Hypothalamus (tissue), 51 donors: Measurements from ENCODE around the gene MVK.

Experiments
- DNase-seq, 51 donors: peaks; one replicate each; lab custom pipeline; 2025; lab: John Stamatoyannopoulos, UW

Gene MVK

GRCh38 chr12:109563291-109564284 is 10.0 kb upstream of the MVK start:
- no peak for DNase-seq

DNA sequence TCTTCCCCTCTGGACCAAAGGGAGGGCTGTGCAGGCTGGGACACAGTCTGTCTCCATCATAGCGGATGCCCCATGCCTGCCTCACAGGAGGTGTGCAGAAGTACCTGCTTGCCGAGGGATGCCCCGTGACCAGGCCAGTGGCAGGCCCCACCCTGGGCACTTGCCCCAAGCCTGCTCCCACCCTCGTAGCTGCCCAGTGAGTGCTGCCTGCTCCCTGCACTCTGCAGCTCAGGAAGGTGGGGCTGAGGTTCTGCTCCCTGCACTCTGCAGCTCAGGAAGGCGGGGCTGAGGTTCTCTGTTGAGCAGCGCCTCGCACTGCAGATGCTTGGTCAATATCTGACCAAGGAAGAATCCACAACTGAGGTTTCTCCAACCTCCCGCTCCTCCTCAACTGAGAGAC is 7.2 kb upstream of the MVK start:
- no peak for DNase-seq

GRCh38 chr12:109567296-109567695 is 6.3 kb upstream of the MVK start:
- no peak for DNase-seq

- DNase-seq, result no peak
These were observed 5.6 kb upstream of the MVK start for GRCh38 chr12:109567967-109568366.

DNA sequence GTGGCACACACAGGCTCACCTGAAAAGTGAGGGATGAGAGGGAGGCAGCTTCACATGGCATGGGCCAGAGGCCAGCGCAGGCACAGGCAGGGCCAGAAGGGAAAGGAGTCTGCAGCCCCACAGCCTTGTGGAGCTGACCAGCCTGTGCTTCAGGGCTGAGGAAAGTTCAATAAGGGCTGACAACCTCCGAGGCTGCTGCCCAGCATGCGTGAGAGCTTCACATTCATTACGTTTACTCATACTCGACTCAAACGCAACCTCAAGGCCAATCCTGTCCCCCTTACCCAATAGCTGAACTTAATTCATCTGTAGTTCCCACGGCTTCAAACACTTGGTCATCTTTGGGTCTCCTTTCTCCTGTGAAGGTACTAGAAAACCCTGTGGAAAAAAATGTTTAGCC is 5.1 kb upstream of the MVK start:
- DNase-seq, result no peak

DNA sequence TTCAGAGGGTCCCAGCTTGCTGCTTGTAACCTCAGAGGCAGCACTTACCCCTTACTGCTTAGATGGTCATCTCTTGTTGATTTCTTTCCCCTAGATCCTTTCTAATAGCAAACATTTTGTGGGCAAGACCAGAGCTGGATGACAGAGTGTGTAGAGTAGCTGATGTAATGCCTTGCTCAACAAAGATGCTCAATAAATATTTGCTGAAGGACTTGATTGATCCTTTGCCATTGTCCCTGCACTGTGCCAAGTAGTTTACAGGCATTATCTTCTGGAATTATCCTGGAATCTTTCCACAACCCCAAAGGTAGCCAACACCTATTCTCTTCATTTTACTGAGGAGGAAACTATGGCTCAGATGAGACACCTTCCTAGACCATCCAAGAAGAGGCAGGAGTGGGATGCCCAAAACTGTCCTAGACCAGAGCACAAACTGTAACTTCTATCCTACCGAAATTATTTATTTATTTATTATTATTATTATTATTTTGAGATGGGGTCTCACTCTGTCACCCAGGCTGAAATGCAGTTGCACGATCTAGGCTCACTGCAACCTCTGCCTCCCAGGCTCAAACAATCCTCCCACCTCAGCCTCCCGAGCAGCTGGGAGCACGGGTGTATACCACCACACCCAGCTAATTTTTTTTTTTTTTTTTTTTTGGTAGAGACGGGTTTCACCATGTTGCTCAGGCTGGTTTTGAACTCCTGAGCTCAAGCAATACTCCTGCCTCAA is 1.7 kb upstream of the MVK start:
- no peak for DNase-seq

DNA sequence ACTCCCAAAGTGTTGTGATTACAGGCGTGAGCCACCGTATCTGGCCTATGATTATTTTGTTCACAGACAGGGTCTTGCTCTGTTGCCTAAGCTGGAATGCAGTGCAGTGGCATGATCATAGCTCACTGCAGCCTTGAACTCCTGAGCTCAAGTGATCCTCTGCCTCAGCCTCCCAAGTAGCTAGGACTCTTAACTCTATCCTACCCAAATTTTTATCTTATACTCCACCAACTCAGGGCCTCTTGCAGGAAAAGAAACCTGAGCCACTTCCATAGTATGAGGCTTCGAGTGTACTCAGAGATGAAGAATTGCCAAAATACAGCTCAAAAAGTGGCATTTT is 1.1 kb upstream of the MVK start:
- DNase-seq, result no peak

DNA sequence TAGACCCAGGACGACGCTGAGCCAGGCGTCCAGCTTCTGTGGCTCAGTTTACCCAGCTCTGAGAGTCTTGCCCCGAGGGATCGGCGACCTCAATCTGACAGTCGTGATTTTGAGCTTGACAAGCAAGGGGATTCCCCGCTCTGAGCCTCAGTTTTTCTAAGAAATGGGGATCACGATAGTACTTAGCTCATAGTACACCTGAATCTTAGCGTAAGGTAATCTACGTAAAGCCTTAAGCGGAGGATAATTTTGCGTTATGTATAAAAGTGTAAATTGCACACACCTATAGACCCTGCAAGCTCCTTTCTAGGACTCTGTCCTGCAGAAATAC is 285 bp downstream of the MVK start:
- no peak for DNase-seq

GRCh38 chr12:109575683-109576082 is 2.1 kb downstream of the MVK start:
- no peak for DNase-seq

DNA sequence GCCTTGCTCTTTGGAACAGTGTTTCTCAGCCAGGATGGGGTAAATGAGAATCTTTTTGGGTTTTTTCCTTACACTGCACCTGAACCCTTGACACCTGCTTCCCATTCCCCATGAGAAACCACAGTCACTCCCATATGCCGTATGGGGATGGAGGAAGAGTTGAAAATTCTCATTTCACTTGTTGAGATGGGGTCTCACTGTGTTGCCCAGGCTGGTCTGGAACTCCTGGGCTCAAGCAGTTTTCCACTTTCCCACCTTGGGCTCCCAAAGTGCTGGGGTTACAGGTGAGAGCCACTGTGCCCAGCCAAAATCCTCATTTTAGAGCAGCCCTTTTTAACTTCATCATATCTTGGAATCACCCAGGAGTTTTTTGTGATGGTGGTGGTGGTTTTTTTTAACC is 3.7 kb downstream of the MVK start:
- DNase-seq, result no peak

GRCh38 chr12:109578330-109578927 is 4.8 kb downstream of the MVK start:
- DNase-seq, result no peak

DNA sequence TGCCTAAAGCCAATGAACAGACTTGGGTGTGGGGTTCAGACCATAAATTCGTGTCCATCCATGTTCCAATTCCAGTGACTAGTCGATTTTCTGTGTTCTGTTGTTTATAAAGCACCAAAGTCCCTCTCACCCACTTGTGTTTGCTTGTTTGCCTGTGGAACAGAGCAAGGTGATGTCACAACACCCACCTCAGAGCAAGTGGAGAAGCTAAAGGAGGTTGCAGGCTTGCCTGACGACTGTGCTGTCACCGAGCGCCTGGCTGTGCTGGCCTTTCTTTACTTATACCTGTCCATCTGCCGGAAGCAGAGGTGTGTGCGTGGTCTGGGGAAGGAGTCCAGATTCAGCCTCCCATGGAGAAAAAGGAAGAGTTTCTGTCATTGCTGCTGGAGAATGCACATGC is 6.0 kb downstream of the MVK start:
- no peak for DNase-seq

GRCh38 chr12:109580272-109580671 is 6.7 kb downstream of the MVK start:
- DNase-seq, result peak in 1 of 51 donors; percentile 17

DNA sequence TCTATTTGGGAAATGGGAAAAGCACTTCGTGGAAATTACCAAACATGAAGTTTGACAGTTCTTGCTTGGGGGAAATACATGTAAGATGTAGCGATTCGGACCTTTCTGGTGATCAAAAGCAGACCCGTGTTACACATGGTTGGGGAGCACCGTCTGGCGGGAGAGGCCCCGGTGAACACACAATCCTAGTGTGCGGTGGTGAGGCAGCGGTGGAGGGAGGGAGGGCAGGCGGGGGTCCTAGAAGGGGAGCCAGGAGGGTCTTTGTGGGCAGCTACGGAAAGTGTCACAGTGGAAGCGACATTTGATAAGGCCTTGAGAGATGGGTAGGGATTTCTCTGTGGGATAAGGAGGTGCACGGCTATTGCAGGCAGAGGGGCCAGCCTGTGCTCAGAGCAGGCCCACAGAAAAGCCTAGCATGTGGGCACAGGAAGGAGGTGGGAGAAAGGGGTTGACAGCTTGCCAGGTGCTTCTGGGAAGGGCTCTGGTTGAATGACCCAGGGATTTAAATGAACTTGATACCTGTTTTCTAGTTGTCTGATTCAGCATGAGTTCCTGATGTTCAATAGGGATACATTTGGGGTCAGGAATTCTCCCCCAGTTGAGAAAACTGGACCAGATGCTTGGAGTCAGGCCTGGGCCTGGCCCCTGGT is 7.2 kb downstream of the MVK start:
- DNase-seq, result no peak

DNA sequence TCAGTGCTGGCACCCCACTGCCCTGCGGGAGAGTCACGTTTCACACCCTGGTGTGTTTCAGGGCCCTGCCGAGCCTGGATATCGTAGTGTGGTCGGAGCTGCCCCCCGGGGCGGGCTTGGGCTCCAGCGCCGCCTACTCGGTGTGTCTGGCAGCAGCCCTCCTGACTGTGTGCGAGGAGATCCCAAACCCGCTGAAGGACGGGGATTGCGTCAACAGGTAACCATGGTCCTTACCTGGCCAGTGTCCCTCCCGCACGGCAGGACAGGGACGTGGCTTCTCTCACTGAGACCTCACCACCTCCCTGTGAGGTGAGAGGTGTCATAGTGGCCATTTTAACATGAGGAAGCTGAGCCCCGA is 7.7 kb downstream of the MVK start:
- no peak for DNase-seq

- DNase-seq, result no peak
These were observed 8.3 kb downstream of the MVK start for GRCh38 chr12:109581856-109582255.

DNA sequence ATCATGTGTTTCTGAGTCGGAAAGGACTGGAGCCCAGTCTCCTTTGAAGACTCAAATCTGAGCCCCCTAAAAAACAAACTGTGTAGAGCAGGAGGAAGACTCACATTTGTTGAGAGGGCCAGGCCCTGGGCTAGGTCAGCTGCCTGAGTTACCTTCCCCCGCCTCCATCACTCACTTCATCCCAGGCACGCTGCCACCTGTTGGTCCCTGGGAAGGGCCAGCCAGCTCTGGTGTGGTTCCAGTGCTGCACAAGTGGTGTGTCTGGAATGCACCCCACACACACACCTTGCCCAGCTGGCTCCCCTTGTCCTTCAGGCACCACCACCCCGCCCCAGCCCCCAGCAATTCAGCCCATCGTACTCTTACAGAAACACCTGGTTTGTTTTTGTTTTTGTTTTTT is 9.0 kb downstream of the MVK start:
- DNase-seq, result no peak

DNA sequence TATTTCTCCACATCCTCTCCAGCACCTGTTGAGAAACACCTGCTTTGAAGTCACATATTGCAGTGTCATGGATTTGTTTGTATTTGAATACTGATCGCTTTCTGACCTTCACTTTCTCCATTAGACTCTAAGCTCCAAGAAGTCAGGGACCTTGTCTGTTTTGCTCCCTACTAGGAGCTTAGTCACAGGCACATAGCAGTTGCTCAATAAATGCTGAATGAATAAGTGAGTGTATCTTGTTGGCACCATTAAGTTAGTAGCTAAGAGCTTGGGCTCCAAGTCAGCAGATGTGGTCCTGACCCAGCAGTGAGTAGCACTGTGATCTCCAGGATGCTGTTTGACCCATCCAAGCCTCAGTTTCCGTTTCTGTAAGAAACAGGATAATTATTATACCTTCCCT is 10.1 kb downstream of the MVK start:
- no peak for DNase-seq

GRCh38 chr12:109586385-109587296 is 13.0 kb downstream of the MVK start:
- no peak for DNase-seq

- no peak for DNase-seq
These were observed 14.3 kb downstream of the MVK start for GRCh38 chr12:109587921-109588320.
